Right cardiac atrium (tissue), 5 donors: ENCODE data around the gene HIGD1C. TPM values are rescaled to one million over a fixed set of nuclear protein-coding genes. Genes with fewer than 3 reads are reported as not detected.
A peak's percentile ranks its signal among the peaks of the same experiment; 100 is the strongest.
"Not testable (repeated sequence)": the region's sequence is repeated elsewhere in the genome, so short reads cannot be mapped to it uniquely, and the experiment has no call there.

Experiments used
- ATAC-seq, 2 donors: fragments of 200-7000 bp; cut with Tn5 transposase; one replicate each; pipeline versions ENCODE4 v1.8.0 to v1.9.1; 2020; ENCODE audit warnings: moderate library complexity in 2 of 2, mild to moderate bottlenecking in 1 of 2
- DNase-seq, 3 donors: peaks; one replicate each; pipeline ENCODE4 v3.0.0-alpha.2; 2020
- H3K27ac ChIP-seq: one replicate; pipeline ENCODE4 v1.5.1; 2013; ENCODE audit warnings: mild to moderate bottlenecking, low read length, control low read depth, moderate library complexity
- H3K27me3 ChIP-seq: one replicate; pipeline ENCODE4 v1.6.1; 2013; ENCODE audit not compliant: control insufficient read depth, insufficient read depth
- H3K4me1 ChIP-seq: one replicate; pipeline ENCODE4 v1.6.1; 2013; ENCODE audit warnings: low read length; ENCODE audit not compliant: control insufficient read depth, insufficient read depth
- H3K4me3 ChIP-seq: one replicate; pipeline ENCODE4 v1.5.1; 2013; ENCODE audit warnings: low read length, control low read depth
- H3K9me3 ChIP-seq: one replicate; pipeline ENCODE4 v1.6.1; 2013; ENCODE audit warnings: low read length; ENCODE audit not compliant: control insufficient read depth
- WGBS: extraction: QIAGEN DNeasy Blood & Tissue Kit; methylation state at CpG from one replicate; pipeline ENCODE4 v1.1.7; 2013; 5-methylcytosine and 5-hydroxymethylcytosine counted together
- intact Hi-C, 4 donors: fragments of 100-400 bp; cut with DNase I; formaldehyde crosslinking; loops; one replicate each; pipeline versions ENCODE4 v1.11.0 to v1.14.0; 2022 to 2023
- polyA plus RNA-seq: library from polyadenylated mRNA; stranded (reverse); fragments of 200-250 nt; gene quantifications from one replicate; pipeline ENCODE4 v1.2.3, GENCODE V29; 2013
- total RNA-seq, 4 donors: library from RNA; stranded (reverse); fragmentation: NEBNext Ultra II Directional; extraction: Animal tissue kit (Norgen Biotek cat#: 25700); gene quantifications; one replicate each; pipeline ENCODE4 v1.2.1, GENCODE V29; 2021
- donor health status: healthy with polysubstance abuse.
- donor health status: DM: no; HTN: yes; CAD: no.
- donor health status: DM: no; HTN: no; CAD: no.
- donor health status: DM: no; HTN: yes; CAD: no; lungs with severe emphysema.
- donor health status: DM: yes; HTN: yes; CAD: no.

The HIGD1C gene
- total and polyA plus RNA-seq, 5 donors: not detected

DNA sequence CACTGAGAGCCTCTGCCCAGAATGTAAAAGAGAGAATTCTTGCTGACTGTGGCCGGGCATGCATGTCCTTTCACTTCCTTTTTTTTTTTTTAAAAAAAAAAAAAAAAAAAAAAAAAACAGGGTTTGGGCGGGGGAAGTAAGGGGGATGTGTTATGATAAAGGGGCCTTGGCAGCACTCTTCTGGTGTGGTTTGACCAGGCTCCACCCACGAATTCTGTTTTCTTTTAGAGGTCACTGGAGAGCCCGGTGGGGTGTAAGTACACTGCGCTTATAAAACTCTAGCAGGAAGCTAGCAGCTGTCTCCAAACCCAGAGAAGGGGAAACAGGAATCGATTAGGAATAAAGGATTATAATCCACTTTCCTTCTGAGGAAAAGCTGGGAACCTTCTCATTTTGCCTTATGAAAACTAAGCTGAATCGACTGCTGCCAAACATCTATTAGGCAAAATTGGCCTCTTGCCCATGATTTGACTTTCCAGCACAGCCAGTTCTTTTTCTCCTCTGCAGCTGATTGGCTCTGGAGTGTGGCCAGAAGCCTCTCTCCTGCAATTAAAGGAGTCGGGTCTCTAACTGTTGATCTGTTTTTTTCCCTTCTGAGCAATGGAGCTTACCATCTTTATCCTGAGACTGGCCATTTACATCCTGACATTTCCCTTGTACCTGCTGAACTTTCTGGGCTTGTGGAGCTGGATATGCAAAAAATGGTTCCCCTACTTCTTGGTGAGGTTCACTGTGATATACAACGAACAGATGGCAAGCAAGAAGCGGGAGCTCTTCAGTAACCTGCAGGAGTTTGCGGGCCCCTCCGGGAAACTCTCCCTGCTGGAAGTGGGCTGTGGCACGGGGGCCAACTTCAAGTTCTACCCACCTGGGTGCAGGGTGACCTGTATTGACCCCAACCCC is 27.7 kb upstream of the HIGD1C start:
- intact Hi-C loops: loop anchor here in 2 of 4 donors (5.0 to 10.0 kb wide), 2 partner anchors 60 to 63 kb away; no protein-coding TSS in a partner anchor
- Histone ChIP-seq H3K9me3 (no peaks in the 10 kb centered on the region), H3K27me3 (no peaks in the 10 kb centered on the region), H3K4me1 (peaks cover 9% of the 10 kb centered on the region), H3K4me3 (peak overlapping the region; percentile 99), H3K27ac (peak overlapping the region; percentile 99)
- ATAC-seq (peak; percentile 97 to 98), DNase-seq (peak; percentile 92 to 96 (median 93))
- 3% methylated on average over 13 of the region's 13 CpGs for WGBS

DNA sequence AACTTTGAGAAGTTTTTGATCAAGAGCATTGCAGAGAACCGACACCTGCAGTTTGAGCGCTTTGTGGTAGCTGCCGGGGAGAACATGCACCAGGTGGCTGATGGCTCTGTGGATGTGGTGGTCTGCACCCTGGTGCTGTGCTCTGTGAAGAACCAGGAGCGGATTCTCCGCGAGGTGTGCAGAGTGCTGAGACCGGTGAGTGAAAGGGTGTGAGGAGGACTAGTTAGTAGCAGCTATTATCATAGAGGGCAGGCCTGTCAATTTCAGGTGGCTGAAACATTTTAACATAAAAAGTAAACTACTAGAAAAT is 27.0 kb upstream of the HIGD1C start:
- DNase-seq: peak in 1 of 3 donors; percentile 55
- Histone ChIP-seq H3K4me1 (peaks cover 9% of the 10 kb centered on the region), H3K27me3 (no peaks in the 10 kb centered on the region), H3K27ac (peak overlapping the region; percentile 99), H3K4me3 (peak overlapping the region; percentile 99), H3K9me3 (no peaks in the 10 kb centered on the region)
- 12% methylated on average over 7 of the region's 7 CpGs for WGBS
- peak; percentile 30 to 36 for ATAC-seq
- intact Hi-C loops: loop anchor here in 1 of 4 donors (10.0 kb wide), 1 partner anchor 60 kb away; no protein-coding TSS in a partner anchor

DNA sequence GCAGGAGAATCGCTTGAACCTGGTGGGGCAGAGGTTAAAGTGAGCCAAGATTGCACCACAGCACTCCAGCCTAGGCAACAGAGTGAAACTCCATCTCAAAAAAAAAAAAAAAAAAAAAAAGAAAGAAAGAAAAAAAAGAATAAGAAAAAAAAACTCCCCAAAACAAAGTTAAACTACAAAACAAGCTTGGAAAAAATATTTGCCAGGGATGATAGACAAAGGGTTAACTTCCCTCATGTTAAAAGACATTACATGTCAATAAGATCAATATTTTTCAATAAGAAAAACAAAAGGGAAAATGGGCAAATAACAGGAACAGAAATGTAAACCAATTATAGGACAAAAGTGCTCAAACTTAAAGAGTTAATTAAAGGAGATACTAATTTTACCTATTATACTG is 26.4 kb upstream of the HIGD1C start:
- peak overlapping the region; percentile 99 for H3K4me3 ChIP-seq
- no peaks in the 10 kb centered on the region for H3K27me3 ChIP-seq
- peaks cover 9% of the 10 kb centered on the region for H3K4me1 ChIP-seq
- ATAC-seq: no peak
- peak overlapping the region; percentile 68 for H3K27ac ChIP-seq
- WGBS: 32% methylated on average over 1 of the region's 1 CpG
- DNase-seq: no peak
- H3K9me3 ChIP-seq: no peaks in the 10 kb centered on the region
- intact Hi-C loops: loop anchor here in 1 of 4 donors (10.0 kb wide), 1 partner anchor 59 kb away; no protein-coding TSS in a partner anchor

DNA sequence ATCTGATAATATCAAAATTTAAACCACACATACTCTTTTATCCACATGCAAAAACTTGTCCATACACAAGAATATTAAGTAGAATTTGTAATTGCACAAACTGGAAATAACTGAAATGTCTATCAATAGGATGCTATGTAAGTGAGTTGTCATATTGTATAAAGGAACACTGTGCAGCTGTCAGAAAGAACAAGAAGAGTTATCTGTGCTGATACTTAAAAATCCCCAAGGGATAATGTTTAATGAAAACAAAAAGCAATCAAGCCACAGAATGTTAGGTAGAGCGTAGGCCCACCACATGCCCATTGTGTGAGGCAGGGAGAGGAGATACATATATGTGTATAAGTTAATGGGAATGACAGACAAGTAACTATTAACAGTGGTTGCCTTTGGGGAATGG is 25.9 kb upstream of the HIGD1C start:
- DNase-seq (no peak), ATAC-seq (no peak)
- H3K4me1 ChIP-seq: peaks cover 9% of the 10 kb centered on the region
- peak overlapping the region; percentile 52 for H3K27ac ChIP-seq
- H3K27me3 ChIP-seq: no peaks in the 10 kb centered on the region
- 27% methylated on average over 1 of the region's 1 CpG for WGBS
- intact Hi-C loops: loop anchor here in 1 of 4 donors (10.0 kb wide), 1 partner anchor 58 kb away; no protein-coding TSS in a partner anchor
- peak overlapping the region; percentile 99 for H3K4me3 ChIP-seq
- no peaks in the 10 kb centered on the region for H3K9me3 ChIP-seq

DNA sequence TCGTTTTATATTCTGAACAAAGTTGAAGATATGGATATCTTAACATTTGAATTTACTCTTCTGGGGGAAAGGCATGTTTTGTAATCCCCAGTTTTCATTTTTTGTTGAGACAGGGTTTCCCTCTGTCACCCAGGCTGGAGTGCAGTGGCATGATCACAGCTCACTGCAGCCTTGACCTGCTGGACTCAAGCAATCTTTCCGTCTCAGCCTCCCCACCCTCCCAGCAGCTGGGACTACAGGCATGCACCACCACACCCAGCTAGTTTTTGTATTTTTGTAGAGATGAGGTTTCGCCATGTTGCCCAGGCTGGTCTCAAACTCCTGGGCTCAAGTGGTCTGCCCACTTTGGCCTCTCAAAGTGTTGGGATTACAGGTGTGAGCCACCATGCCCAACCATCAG is 25.4 kb upstream of the HIGD1C start:
- not testable (repeated sequence) for H3K4me1 ChIP-seq, H3K27ac ChIP-seq, H3K27me3 ChIP-seq, H3K9me3 ChIP-seq
- intact Hi-C loops: loop anchor here in 1 of 4 donors (10.0 kb wide), 1 partner anchor 58 kb away; no protein-coding TSS in a partner anchor
- peak in 1 of 2 donors; percentile 40 for ATAC-seq
- DNase-seq: peak in 1 of 3 donors; percentile 68
- 26% methylated on average over 3 of the region's 3 CpGs for WGBS
- peak overlapping the region; percentile 99 for H3K4me3 ChIP-seq

DNA sequence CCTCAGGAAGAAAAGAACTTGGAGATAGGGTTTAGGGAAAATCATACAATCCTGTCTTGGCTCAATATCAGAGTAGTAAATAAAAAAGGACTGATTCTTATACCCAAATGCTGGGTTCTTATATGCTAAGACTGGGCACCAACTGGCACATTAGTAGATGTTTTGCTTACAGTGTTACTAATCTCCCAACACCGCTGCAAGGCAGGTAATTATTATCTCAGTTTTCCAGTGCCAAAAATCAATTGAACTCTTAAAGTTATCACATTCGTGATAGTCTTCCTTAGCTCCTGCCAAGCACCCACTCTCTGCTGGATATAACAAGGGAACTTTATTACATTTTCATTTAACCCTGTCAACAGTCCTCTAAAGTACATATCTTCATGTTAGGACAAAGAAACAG is 25.0 kb upstream of the HIGD1C start:
- H3K27me3 ChIP-seq: no peaks in the 10 kb centered on the region
- intact Hi-C loops: loop anchor here in 1 of 4 donors (10.0 kb wide), 1 partner anchor 57 kb away; no protein-coding TSS in a partner anchor
- H3K9me3 ChIP-seq: no peaks in the 10 kb centered on the region
- no peak overlapping the region for H3K27ac ChIP-seq
- no peak for ATAC-seq
- H3K4me1 ChIP-seq: peaks cover 7% of the 10 kb centered on the region
- WGBS: 21% methylated on average over 2 of the region's 2 CpGs
- no peak for DNase-seq
- peak overlapping the region; percentile 99 for H3K4me3 ChIP-seq

DNA sequence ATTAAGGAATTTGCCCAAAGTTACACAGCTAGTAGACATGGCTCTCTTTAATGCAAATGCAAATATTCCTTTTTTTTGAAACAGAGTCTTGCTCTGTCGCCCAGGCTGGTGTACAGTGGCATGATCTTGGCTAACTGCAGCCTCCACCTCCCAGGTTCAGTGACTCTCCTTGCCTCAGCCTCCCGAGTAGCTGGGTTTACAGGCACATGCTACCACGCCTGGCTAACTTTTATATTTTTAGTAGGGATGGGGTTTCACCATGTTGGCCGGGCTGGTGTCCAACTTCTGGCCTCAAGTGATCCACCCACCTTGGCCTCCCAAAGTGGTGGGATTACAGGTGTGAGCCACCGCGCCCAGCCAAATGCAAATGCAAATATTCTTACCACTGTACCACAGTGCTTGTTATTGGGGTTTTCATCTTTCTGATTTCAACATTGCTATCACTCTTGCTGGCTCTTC is 24.5 kb upstream of the HIGD1C start:
- intact Hi-C loops: loop anchor here in 1 of 4 donors (10.0 kb wide), 1 partner anchor 57 kb away; no protein-coding TSS in a partner anchor
- H3K9me3 ChIP-seq: no peaks in the 10 kb centered on the region
- H3K4me1 ChIP-seq: peaks cover 7% of the 10 kb centered on the region
- DNase-seq (no peak), ATAC-seq (no peak)
- no peak overlapping the region for H3K27ac ChIP-seq
- peak overlapping the region; percentile 99 for H3K4me3 ChIP-seq
- no peaks in the 10 kb centered on the region for H3K27me3 ChIP-seq
- WGBS: 74% methylated on average over 6 of the region's 6 CpGs

DNA sequence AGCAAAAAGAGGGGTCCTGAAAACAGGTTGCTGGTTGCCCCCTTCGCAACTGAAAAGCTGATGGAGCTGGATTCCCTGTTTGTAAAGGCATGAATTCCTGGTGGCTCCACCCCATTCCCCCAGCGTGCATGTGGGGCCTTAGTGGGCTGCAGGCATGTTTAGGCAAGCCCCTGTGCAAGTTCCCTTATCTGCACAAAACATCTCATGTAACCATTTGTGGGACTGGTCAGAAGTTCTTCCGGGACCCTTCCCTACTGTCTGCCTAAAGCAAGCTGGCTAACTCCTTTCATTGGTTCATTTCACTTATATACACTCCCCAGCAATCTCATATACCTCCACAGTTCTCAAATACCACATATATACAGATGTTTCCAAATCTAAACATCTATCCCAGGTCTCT is 24.0 kb upstream of the HIGD1C start:
- ATAC-seq (no peak), DNase-seq (no peak)
- 69% methylated on average over 3 of the region's 3 CpGs for WGBS
- H3K27me3 ChIP-seq: no peaks in the 10 kb centered on the region
- H3K9me3 ChIP-seq: no peaks in the 10 kb centered on the region
- peaks cover 7% of the 10 kb centered on the region for H3K4me1 ChIP-seq
- H3K27ac ChIP-seq: no peak overlapping the region
- intact Hi-C loops: loop anchor here in 1 of 4 donors (10.0 kb wide), 1 partner anchor 56 kb away; no protein-coding TSS in a partner anchor
- peak overlapping the region; percentile 99 for H3K4me3 ChIP-seq

DNA sequence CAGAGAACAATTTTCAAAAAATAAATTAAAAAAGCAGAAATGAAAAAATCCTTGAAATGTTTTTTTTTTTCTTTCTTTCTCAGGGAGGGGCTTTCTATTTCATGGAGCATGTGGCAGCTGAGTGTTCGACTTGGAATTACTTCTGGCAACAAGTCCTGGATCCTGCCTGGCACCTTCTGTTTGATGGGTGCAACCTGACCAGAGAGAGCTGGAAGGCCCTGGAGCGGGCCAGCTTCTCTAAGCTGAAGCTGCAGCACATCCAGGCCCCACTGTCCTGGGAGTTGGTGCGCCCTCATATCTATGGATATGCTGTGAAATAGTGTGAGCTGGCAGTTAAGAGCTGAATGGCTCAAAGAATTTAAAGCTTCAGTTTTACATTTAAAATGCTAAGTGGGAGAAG is 22.5 kb upstream of the HIGD1C start:
- intact Hi-C loops: loop anchor here in 2 of 4 donors (10.0 kb wide), 2 partner anchors 55 to 105 kb away; no protein-coding TSS in a partner anchor
- no peak for DNase-seq
- no peak overlapping the region for H3K27ac ChIP-seq
- WGBS: 94% methylated on average over 3 of the region's 3 CpGs
- H3K27me3 ChIP-seq: no peaks in the 10 kb centered on the region
- H3K4me3 ChIP-seq: no peak overlapping the region
- H3K9me3 ChIP-seq: no peaks in the 10 kb centered on the region
- H3K4me1 ChIP-seq: peaks cover 10% of the 10 kb centered on the region
- no peak for ATAC-seq

DNA sequence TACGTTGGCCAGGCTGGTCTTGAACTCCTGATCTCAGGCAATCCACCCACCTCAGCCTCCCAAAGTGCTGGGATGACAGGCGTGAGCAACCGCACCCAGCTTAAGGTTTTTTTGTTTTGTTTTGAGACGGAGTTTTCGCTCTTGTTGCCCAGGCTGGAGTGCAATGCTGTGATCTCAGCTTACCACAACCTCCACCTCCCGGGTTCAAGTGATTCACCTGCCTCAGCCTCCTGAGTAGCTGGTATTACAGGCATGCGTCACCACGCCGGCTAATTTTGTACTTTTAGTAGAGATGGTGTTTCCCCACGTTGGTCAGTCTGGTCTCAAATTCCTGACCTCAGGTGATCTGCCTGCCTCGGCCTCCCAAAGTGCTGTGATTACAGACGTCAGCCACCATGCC is 21.9 kb upstream of the HIGD1C start:
- H3K9me3 ChIP-seq, DNase-seq, H3K27me3 ChIP-seq, ATAC-seq, H3K4me3 ChIP-seq, H3K27ac ChIP-seq: not testable (repeated sequence)
- peaks cover 12% of the 10 kb centered on the region for H3K4me1 ChIP-seq
- WGBS: 92% methylated on average over 12 of the region's 12 CpGs
- intact Hi-C loops: loop anchor here in 1 of 4 donors (10.0 kb wide), 1 partner anchor 106 kb away; no protein-coding TSS in a partner anchor

DNA sequence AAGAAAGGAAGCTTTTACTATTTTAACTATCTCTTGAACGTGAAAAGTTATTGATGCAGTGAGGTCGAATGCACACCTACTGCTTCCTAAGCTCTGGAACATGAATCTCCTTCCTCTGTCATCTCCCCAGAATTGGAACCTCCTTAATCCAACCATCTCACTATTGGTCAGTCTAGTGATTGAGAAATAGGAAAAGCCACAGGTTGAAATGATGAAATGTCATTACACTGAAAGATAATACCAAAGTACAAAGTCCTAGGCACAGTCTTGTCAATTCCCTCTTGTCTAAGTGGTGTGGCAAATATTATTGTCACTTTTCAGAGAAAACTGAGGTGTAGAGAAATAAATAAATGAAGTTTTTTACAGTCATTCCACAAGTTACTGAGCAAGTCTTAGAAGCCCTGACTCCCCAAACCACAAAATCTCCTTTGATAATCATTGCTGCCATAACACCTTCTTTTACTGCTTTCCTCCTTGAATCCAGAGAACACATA is 19.5 kb upstream of the HIGD1C start:
- H3K4me3 ChIP-seq: no peak overlapping the region
- intact Hi-C loops: loop anchor here in 1 of 4 donors (10.0 kb wide), 1 partner anchor 108 kb away; no protein-coding TSS in a partner anchor
- DNase-seq: no peak
- 71% methylated on average over 2 of the region's 2 CpGs for WGBS
- no peak overlapping the region for H3K27ac ChIP-seq
- peaks cover 13% of the 10 kb centered on the region for H3K4me1 ChIP-seq
- ATAC-seq: no peak
- H3K27me3 ChIP-seq: no peaks in the 10 kb centered on the region
- H3K9me3 ChIP-seq: no peaks in the 10 kb centered on the region
